ENCODE measurements around the gene GRIFIN.

GRCh38 chr7:2477447-2478398, 1.5 kb upstream of the GRIFIN start:
- TF ChIP-seq BACH1 (tag; IDR thresholded peaks at IDR 0.05) = no peak
- no peak for TF ChIP-seq RBFOX2 (IDR thresholded peaks at IDR 0.05; ENCODE audit: low read depth, low read length)
- no peak for TF ChIP-seq POLR2A (conservative IDR thresholded peaks at IDR 0.05)
- no peak for TF ChIP-seq EZH2 (IDR thresholded peaks at IDR 0.05; ENCODE audit: borderline replicate concordance, low read depth, low read length)
- TF ChIP-seq CTCF (IDR thresholded peaks at IDR 0.05 in 2 of 3, conservative IDR thresholded peaks at IDR 0.05 in 1 of 3; ENCODE audit: insufficient read depth in 2 of 3, low read depth in 1 of 3, low read length in 3 of 3) = peak; percentile 70 to 86 (median 79)
- TF ChIP-seq RHOXF2B (CRISPR knock-in tag; conservative IDR thresholded peaks at IDR 0.05) = no peak
- no peak for TF ChIP-seq HSF4 (CRISPR knock-in tag; IDR thresholded peaks at IDR 0.05; ENCODE audit: borderline replicate concordance)
- TF ChIP-seq JUNB (CRISPR knock-in tag; conservative IDR thresholded peaks at IDR 0.05) = no peak
- TF ChIP-seq SLC30A9 (CRISPR knock-in tag; IDR thresholded peaks at IDR 0.05) = no peak
